ENCODE measurements around the gene KLHL30.

DNA sequence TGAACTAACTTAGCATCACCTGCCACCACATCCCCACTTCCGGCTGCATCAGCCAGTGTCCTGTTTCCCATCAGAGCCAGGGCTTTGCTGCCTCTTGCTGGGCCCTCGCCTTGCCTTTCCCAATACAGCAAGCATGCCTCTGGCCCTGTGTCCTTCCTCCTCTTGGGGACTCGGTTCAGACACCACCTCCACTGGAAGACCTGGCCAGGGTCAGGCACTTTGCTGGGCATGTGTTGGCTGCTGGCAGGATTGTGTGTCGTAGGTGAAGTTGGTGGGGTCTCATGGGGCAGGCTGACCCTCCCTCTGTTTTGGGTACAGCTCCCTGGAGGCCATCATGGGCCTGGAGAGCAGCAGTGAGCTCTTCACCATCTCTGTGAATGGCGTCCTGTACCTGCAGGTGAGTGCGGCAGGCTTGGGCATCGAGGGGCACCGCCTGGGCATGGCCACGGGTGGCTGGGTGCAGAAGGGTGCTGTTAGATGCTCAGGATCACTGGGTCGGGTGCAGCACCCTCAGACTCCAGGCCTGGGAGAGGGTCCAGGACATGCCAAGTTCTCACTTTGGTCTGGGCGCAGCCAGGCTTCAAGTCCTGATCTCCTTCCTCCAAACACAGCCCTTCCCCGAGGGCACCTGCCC is 26.9 kb downstream of the KLHL30 start:
- no peak for TF ChIP-seq GATA3 (IDR thresholded peaks at IDR 0.05; ENCODE audit: low read depth, low read length)
- no peak for TF ChIP-seq GATA2 (IDR thresholded peaks at IDR 0.05; ENCODE audit: low read depth, low read length)

Data from SH-SY5Y (cell line).